GM18520 (cell line): ENCODE measurements around the gene INPP5A.

Experiments
- ATAC-seq: cut with Tn5 transposase; IDR thresholded peaks from one replicate; pipeline ENCODE4 v1.9.1; 2021; ENCODE audit not compliant: unreplicated experiment

INPP5A gene

DNA sequence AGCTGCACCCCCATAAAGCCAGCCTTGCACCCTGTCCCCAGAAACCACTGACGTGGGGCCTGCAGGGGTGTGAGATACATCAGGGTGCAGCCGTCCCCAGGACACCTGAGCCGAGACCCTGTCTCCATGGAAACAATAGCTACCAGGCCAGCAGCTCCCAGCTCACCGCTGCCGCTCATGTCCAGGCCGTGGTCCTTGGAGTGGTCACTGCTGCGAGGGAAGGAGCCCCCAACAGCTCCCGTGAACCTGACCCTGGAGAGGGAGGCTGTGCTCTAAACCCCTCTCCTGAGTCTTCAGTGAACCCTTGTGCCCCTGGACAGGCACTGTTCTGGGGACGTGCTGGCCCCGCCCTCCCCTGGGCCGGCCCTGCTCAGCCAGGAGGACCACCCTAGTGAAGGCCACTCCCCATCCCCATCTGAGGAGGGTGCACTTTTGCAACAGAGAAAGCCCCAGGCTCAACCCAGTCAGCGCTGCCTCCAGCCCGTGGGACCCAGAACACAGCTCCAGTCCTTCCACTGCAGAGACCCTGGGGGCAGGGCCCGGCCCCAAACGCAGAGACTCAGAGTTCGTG lies 19.6 kb upstream of the INPP5A start:
- no peak for ATAC-seq

DNA sequence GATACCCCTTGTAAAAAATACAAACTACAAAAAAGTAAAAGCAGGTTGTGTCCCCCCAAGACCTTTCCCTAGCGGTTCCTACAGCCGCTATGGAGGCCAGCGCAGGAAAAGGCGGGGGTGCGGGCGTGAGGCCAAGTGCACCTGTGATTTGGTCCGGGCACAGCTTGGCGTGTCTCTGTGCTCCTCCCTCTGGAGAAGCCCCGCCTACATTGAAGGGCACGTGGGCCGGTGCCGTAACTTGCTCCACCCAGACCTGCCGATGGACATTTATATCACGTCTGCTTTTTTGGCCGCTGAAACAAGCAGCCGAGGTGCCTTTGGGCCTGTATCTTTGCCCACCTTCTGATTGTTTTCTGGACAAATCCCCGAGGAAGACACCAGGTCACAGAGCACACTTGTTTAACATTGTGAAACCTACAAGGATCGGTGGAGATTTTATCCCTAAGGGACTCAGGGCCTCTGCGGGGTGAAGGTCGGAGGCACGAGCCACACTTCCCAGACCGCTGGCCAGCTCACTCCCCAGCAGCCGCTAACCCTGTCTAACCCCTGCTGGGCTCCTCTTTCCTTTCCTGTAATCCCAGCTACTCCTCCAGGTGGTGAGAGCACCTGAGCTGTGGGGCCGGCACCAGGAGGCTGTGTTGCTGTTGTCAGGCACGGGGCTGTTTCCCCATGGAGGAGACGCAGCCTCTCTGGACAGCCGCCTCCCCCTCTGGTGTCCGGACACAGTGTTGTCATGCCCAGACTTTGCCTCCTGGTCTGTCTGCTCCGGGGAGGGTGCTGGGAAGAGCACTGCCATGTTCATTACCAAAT lies 18.8 kb upstream of the INPP5A start:
- ATAC-seq = no peak

DNA sequence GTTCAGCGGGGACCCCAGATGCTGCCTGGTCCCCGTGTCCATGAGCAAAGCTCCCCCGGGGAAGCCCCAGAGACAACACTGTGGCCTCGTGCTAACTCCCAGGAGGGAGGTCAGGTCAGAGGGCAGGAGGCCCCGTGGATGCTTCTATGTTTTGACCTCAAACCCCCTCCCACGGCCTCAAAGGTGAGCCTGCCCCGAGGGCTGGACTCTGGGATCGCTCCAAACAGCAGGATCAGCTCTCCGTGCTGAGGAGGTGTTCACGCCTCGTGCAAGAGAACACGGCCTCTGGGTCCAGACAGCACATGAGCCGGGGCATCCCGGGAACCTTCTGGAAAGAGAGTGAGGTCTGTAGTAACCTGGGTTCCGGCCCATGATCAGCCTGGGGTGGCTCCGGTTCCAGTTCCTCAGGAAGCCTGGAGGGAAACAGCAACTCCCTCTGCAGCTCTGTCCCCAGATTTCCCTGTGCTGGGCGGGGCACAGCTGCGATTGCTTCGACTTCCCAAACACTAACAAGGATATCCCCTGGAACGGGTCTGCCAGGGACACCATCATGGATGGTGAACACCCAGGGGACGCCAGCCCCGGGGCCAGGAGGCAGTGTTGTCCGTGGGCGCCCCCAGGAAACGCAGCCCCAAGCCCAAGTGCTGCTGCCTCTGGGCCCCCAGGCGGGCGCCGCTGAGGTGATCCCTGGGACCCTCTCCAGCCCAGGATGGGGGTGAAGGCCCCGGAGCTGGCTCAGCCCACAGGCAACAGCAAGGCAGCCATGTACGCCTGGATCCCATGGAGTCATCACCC lies 18.0 kb upstream of the INPP5A start:
- ATAC-seq = no peak

DNA sequence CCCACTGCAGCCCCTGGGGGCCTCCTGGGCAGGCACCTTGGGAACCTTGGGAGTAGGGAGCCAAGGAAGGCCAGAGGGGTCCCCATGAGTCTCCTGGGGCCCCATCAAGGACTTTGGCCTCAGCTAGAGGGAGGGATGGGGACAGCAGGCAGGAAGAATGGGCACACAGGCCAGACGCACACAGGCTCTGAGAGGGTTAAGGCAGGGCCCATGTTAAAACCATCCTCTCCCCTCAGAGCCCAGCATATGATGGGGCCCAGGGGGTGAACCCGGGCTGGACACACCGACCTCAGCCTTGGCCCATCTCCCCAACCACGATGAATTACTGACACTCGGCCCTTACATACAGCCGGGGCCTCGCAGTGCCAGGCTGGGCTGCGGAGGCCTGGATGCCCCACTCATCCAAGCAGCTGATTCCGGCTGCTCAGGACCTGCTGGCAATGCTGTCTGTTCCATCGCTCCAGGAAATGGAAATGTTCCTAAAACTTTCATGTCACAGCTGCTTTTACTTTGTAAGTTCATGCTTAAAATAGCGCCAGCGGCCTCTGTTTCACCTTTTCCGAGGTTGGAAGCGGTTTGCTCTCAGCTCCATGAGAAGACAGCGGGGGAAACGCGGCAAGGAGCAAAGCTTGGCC lies 17.3 kb upstream of the INPP5A start:
- no peak for ATAC-seq

DNA sequence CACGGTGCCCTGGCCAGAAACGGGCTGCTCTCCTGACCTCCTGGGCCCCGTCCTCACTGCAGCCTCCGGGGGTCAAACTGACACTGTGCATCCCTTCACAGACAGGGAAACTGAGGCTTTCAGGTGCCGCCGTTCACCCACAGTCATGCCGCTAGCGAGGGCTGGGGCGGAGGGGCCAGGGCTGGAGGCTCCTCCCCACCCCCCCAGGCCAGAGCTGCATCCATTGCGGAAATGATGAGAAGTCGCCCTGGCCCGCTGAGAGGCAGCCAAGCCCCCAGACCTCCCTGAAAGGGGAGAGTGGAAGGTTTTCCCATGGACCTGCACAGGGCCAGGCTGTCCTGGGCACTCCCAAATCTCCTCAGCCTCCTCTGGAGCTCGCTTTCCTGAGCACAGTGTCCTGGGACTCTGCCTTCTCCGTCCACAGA lies 16.5 kb upstream of the INPP5A start:
- ATAC-seq = no peak

DNA sequence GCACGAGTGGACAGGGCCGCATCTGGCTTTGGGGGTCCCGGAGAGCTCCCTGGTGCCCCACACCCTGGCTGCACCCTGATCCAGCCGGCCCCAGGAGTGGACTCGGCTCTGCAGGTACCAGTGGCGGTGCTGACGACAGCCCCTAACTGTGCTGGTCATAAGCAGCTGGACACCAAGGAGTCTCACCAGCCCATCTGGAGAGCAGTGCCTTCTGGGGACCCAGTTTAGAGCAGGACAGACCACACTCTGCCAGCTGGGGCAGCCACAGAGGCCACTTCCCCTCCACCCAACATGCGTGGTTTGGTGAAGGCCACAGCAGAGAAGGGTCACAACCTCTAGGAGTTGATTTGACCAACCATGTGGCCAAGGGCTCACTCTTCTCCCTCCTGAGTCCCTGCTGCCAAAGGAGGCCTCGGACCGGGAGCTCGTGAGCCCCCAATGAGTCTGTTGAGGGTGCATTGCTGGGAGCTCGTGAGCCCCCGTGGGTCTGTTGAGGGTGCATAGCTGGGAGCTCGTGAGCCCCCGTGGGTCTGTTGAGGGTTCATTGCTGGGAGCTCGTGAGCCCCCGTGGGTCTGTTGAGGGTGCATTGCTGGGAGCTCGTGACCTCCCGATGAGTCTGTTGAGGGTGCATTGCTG lies 16.0 kb upstream of the INPP5A start:
- ATAC-seq = no peak

DNA sequence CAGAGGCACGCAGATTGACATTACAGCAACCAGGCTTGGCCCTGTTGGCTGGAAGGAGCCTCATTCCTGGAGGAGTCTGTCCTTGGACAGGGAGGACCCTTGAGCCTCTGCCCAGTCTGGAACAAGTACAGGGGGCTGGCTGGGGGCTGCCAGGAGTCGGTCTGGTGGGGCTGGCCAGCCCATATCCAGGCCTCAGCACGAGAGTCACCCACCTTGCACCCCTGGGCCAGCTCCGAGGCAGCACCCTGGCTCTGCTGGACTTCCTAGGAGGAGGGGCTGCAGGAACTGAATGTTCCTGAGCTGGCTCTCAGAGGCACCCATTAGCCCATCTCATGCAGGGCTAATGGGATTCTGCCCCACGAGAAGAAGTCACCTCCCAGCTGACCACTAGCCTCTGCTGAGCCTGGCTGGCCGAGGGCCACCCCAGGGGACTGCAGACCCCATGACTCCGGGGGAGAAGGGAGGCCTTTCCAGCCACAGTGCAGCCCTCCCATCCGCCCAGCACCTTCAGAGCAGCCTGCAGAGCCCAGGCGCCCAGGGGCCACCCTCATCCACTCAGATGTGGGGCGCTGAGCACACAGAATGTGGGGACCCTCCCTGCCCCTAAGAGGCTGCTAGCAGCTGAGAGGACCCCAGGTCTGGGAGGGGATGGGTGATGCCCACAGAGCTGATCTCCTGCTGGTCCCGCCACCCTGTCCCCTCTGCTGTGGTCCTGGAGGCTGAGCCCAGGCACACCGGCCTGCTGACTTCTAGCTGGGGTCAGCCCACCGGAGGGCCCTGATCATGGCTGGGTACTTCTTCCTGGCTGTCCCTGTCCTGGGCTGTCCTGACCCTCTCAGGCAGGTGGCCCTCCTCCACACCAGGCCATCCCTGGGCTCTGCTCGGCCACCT lies 14.8 kb upstream of the INPP5A start:
- no peak for ATAC-seq

DNA sequence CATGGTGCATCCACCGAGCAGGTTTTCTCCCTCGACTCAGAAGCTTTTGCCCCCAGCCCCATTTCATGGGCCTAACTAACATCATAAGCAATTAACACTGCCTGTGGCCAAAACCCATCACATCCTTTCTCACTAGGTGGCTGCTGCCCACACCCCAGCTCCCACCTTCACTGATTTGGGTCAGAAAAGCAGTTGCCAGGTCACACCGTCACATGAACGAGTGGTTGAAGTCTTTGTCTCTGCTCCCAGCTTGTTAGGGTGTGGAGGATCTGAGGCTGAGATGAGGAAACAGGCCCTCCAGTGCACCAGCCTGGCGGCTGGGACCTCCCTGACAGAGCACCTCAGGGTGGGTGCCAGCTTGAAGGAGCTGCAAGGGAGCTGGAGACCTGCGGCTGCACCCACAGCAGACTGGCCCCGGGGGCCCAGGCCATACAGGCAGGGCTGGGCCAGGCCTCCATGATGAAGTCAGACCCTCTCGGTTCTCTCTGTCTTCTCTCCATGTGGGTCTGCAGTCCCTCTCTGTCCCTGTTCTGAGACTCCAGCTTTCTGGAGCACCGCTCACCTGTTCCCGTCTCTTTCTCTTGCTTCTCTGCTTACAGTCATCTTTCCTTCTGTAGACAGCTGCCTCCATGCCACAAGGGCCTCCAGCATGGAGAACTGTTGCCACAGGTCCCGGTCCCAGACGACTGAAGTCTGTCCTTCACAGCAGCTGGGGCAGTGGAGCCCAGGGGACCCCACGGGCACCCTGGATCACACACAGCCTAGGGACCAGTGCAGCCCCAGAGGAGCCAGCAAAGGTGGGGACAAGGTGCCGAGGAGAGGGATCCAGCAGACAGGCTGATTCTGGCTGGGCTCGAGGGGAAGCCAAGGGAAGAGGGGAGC lies 13.8 kb upstream of the INPP5A start:
- no peak for ATAC-seq

DNA sequence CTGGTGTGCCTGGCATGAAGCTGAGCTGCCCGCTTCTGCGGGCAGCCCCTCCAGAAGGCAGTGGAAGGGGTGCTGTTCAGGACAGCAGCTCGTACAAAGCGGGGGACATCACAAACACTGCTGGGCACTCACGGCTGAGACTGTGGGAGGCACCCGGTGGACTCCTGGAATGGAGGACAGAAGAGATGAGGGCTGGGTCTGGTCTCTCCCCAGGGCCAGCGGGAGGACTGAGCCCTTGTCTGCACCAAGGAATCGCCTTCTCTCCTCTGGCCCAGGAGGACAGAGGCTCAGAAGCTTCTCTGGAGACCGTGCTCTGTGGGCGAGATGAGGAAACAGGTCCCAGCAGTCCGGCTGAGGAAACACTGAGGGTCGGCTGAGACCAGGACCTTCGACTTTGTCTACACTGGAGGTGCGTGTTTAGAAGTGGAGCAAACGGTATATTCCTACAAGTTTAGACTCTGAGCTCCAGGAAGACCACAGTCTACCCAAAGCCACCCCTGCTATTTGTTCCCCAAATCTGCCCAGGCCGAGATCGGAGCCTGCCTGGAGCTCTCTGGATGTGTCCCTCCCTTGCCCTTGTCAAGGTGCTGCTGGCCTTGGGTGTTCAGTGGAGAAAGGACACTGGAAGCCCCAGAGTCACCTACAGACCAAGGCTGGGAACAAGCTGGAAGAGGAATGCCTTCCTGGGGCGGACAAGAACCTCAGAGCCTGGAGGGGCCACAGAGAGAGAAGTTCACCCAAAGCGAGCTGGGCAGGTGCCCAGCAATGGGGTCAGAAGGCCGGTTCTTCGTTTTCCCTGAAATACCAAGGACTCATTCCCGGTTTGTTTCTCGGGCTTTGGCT lies 12.9 kb upstream of the INPP5A start:
- ATAC-seq = no peak

DNA sequence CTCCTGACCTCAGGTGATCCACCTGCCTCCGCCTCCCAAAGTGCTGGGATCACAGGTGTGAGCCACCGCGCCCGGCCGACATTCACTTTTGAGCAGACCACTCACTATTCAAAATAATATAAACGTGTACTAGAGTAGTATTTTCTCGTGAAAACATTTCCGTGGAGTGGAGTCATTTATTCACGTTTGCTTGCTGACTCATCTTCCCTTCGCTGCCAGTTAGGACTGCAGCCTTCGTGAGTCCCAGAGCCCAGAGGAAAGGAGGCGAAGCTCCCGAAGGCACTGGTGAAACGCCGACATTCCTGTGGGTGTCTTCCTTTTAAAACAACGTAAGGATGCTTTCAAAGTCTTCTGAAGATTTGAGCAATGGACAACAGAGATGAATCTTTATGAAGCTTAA lies 10.9 kb upstream of the INPP5A start:
- ATAC-seq = no peak

DNA sequence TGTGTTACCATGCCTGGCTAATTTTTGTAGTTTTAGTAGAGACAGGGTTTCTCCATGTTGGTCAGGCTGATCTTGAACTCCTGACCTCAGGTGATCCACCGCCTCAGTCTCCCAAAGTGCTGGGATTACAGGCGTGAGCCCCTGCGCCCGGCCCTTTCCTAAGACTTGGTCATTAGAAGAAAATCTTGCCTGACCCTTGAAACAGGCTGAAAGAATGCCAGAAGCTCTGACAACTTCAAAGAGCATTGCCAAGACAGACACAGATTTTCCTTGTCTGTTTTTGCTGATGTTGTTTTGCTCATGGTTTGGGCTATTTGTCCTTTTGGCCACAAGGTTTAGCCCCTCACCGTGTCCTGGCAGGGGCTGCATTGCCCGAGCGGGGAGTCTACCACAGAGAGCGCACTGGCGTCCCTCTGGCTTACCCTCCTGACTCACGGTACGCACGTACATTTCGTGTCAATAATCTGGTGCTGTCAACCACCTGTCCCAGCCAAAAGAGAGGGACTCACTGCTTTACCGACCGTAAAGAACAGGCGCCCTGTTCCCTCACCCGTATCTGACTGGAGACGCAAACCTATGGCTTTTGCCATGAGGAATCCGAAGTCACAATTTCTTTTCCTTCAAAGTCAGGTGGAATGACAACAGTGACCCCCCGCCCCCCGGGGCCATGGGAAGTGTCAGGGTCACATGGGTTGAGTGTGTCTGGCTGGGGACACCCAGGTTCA lies 10.1 kb upstream of the INPP5A start:
- no peak for ATAC-seq

DNA sequence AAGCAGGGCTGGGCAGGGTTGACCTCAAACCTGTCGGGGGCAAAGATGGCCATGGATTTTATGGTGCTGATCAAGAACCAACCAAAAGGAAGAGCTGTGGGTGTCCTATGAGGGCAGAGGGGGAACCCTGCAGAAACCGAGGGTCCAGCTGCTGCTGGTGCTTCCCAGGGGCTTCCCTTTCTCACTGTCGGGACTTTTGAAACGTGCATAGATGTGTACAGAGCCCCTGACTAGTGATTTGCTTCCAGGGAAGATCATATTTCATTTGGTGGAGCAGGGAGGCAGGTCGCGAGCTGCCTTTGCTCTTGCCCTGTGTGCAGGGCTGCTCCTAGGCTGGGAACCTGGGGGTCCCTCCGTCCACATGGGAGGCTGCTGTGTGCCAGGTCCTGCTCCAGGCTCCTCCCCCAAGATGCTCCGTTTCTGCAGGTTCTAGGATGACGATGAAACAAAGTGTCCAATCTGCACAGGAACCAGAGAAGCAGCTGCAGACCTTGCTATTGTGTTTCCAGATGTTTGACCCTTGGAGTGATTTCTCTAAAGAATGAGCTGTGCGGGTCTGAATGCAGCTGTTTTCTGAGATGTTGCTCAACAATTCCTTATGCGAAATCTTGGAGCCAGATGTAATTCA lies 9.4 kb upstream of the INPP5A start:
- ATAC-seq = no peak

DNA sequence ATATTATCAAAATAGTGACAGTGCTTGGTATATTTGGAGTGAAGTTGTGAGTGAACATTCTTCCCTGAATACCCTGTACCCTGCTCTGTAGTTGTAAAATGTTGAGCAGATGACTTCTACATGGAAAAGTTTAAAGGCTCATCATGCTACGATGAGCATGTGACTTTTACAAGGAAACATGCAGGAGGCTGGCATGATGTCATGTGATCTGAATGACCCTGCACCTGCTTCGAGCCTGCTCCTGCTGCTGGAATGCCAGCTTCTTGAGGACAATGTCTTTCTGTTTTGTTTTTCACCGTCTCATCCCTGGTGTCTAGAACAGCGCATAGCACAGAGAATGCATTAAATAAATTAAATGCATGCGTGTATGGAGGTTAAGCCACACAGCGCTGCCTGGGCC lies 5.4 kb upstream of the INPP5A start:
- ATAC-seq = no peak

DNA sequence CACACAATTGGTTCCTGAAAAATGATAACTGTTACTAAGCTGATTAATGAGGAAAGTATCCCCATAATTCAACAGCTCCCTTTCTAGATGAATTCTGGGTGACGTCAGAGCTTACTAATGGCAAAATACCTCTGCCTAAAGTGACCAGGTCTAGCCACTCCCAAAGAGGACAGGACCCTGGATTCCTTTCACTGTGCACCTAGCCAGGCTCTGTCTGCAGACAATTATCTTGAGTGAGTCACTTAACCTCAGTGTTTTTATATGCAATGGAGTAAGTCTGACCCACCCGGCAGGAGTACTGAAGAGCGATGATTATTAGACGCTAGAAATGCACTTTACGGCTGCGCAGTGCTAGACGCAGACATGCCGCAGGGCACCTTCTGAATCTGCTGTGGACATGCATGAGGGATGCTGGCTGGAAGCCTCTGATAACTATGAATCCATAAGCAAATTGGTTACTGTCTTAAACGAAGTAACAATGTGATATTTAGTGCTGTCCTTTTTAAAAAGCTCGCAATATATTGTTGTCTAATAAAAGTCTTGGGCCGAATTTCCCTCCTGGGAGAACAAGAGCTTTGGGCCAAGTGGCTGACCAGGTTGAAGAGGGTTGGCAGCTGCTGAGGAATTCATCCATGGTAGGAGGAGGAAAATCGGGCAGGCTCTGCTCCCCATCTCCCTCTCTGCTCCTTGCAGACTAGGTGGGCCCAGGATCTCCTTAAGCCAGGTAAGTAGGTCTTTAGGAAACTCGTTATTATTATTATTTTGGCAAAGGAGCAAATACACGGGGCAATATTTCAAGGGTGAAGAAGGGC lies 4.6 kb upstream of the INPP5A start:
- ATAC-seq = no peak

DNA sequence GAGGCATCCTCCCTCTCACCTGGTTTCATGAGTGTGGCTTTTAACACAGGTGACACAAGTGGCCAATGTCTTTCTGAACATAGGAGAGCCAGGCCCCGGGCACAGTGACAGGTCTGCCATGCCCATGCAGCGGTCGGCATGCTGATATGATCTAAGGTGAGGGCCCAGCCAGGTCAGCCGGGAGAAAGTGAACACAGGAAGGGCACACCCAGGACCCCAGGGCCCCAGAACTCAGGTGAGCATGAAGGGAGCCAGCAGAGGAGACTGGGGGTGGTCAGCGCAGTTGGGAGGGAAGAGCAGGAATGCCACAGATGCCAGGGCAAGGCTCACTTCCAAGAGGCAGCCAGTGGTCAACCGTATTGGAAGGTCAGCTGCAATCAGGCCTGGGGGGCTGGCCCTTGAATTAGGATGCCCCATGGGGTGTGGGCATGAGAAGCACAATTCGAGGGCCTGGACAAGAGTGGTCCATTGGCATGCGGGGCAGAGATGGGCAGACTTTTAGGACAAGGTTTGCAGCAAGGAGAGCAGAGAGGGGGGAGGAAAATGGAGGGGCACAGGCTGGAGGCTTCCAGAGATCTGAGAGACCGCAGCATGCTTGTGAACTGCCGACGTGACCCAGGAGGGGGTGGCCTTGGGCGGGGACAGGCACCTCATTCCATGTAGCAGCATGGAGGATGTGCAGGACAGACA lies 3.9 kb upstream of the INPP5A start:
- ATAC-seq = no peak
